ENCODE data around the gene FBXO4.

FBXO4 gene

DNA sequence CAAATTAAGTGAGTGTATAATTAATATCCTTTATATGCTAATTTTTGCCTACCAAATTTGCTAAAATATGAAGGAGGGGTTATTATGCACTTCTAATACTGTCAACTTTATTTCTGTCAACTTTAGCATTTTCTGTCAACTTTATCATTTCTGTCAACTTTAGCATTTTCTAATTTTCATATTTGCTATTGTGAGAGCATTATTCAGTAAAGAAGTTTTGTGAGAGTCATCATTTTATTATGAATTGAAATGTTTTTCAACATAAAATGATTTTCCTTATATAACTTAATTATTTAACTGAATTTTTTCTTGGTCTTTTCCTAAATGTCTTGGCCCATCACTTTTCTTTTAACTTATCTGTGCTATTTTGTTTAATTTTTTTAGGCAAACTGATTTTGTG is 58.2 kb downstream of the FBXO4 start:
- DNase-seq, result no peak

DNA sequence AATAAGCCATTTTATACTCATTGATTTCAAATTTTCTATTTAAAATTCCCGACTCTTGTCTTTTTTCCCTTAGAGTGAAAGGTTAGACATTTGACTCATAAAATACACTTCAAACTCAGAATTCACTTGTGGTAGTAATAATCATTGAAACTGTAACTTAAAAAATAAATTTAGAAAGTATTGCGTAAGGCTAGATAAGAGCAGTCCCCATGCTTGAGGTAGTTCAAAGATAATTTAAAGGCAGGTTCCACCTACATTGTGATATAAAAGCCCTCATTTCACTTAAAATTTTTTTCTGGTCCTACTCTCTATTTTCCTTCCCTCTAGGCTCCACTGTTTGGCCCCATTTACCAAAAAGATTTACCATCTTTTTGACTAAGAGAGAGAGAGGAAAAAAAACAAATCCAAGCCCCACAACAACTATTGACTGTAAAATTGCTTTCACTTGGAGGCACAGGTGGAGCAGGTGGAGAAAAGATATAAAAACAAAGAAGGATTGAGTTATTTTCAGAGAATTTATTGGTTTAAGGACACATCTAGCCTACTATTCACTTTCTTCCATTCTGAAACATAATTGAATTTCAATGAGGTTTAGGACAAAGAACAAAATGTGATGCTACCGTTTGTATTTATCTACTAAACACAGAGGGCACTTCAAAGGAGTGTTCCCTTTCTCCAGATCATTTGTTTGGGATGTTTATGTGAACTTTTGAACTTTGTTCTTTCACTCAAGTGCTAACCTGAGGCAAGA is 61.0 kb downstream of the FBXO4 start:
- no peak for DNase-seq
